ENCODE results near the gene RFX7. TPM values are rescaled to one million over a fixed set of nuclear protein-coding genes. Genes with fewer than 3 reads are reported as not detected.
"Not testable (repeated sequence)": the region's sequence is repeated elsewhere in the genome, so short reads cannot be mapped to it uniquely, and the experiment has no call there.

RFX7 gene
- total RNA-seq, 1 donor from 2014 or later: 7.3 TPM

- no peak overlapping the region for H3K9ac ChIP-seq (ENCODE audit: low read depth in 1 of 3, low read length in 3 of 3)
- H3K4me3 ChIP-seq (ENCODE audit: low read length in 3 of 3): no peak overlapping the region
- no peaks in the 10 kb centered on the region for H3K9me3 ChIP-seq (ENCODE audit: control insufficient read depth in 3 of 3, low read length in 3 of 3)
- no peak overlapping the region for H3K27ac ChIP-seq (ENCODE audit: low read depth, low read length)
- H3K27me3 ChIP-seq (ENCODE audit: control insufficient read depth in 3 of 3, insufficient read depth in 3 of 3, low read length in 3 of 3): no peaks in the 10 kb centered on the region
- peaks cover 0 to 8% (median 6%) of the 10 kb centered on the region in 3 donors for H3K4me1 ChIP-seq (ENCODE audit: control insufficient read depth in 3 of 3, insufficient read depth in 3 of 3, low read length in 3 of 3)
- H3K36me3 ChIP-seq (ENCODE audit: control insufficient read depth in 3 of 3, insufficient read depth in 3 of 3, low read length in 3 of 3): no peaks in the 10 kb centered on the region
Measured at GRCh38 chr15:56160966-56161365, 82.7 kb downstream of the RFX7 start.

DNA sequence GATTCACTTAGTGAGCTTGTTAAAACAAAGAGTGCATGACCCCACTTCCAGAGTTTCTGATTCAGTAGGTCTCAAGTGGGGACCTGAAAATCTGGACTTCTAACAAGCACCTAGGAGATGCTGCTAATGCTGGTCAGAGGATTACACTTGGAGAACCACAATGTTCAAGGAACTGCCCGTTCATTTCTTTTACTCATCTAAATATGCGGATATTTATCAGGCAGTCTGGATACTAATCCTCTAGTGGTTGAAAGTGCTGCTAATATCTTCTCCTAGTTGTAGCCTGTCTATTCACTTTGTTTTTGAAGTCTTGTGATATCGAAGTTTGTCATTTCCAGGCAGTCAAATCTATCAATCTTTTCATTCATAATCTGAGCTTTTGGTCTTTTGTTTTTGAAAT, 86.8 kb downstream of the RFX7 start:
- Histone ChIP-seq H3K9ac (ENCODE audit: low read depth in 1 of 3, low read length in 3 of 3) (no peak overlapping the region), H3K4me1 (ENCODE audit: control insufficient read depth in 3 of 3, insufficient read depth in 3 of 3, low read length in 3 of 3) (peaks cover 0 to 8% (median 0%) of the 10 kb centered on the region in 3 donors), H3K9me3 (ENCODE audit: control insufficient read depth in 3 of 3, low read length in 3 of 3) (no peaks in the 10 kb centered on the region), H3K4me3 (ENCODE audit: low read length in 3 of 3) (no peak overlapping the region), H3K27me3 (ENCODE audit: control insufficient read depth in 3 of 3, insufficient read depth in 3 of 3, low read length in 3 of 3) (no peaks in the 10 kb centered on the region), H3K27ac (ENCODE audit: low read depth, low read length) (no peak overlapping the region), H3K36me3 (ENCODE audit: control insufficient read depth in 3 of 3, insufficient read depth in 3 of 3, low read length in 3 of 3) (no peaks in the 10 kb centered on the region)

- not testable (repeated sequence) for H3K4me1 ChIP-seq (ENCODE audit: control insufficient read depth in 3 of 3, insufficient read depth in 3 of 3, low read length in 3 of 3); H3K9me3 ChIP-seq (ENCODE audit: control insufficient read depth in 3 of 3, low read length in 3 of 3); H3K27ac ChIP-seq (ENCODE audit: low read depth, low read length); H3K9ac ChIP-seq (ENCODE audit: low read depth in 1 of 3, low read length in 3 of 3); H3K4me3 ChIP-seq (ENCODE audit: low read length in 3 of 3); H3K27me3 ChIP-seq (ENCODE audit: control insufficient read depth in 3 of 3, insufficient read depth in 3 of 3, low read length in 3 of 3); H3K36me3 ChIP-seq (ENCODE audit: control insufficient read depth in 3 of 3, insufficient read depth in 3 of 3, low read length in 3 of 3)
Measured at GRCh38 chr15:56155278-56155677, 88.4 kb downstream of the RFX7 start.

- H3K36me3 ChIP-seq (ENCODE audit: control insufficient read depth in 3 of 3, insufficient read depth in 3 of 3, low read length in 3 of 3); H3K27ac ChIP-seq (ENCODE audit: low read depth, low read length); H3K4me1 ChIP-seq (ENCODE audit: control insufficient read depth in 3 of 3, insufficient read depth in 3 of 3, low read length in 3 of 3); H3K4me3 ChIP-seq (ENCODE audit: low read length in 3 of 3); H3K9me3 ChIP-seq (ENCODE audit: control insufficient read depth in 3 of 3, low read length in 3 of 3); H3K9ac ChIP-seq (ENCODE audit: low read depth in 1 of 3, low read length in 3 of 3); H3K27me3 ChIP-seq (ENCODE audit: control insufficient read depth in 3 of 3, insufficient read depth in 3 of 3, low read length in 3 of 3): not testable (repeated sequence)
Measured at GRCh38 chr15:56154768-56155167, 88.9 kb downstream of the RFX7 start.

DNA sequence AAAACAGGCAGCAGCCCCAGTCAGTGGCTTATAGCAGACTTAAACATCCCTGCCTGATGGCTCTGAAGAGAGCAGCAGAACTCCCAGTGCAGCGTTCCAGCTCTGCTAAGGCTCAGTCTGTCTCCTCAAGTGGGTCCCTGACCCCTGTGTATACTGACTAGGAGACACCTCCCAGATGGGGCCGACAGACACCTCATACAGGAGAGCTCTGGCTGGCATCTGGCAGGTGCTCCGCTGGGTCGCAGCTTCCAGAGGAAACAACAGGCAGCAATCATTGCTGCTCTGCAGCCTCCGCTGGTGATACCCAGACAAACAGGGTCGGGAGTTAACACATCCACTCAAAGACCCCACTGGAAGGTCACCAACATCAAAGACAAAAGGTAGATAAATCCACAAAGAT, 93.5 kb downstream of the RFX7 start:
- no peak overlapping the region for H3K9ac ChIP-seq (ENCODE audit: low read depth in 1 of 3, low read length in 3 of 3)
- no peaks in the 10 kb centered on the region for H3K27me3 ChIP-seq (ENCODE audit: control insufficient read depth in 3 of 3, insufficient read depth in 3 of 3, low read length in 3 of 3)
- H3K9me3 ChIP-seq (ENCODE audit: control insufficient read depth in 3 of 3, low read length in 3 of 3): no peaks in the 10 kb centered on the region
- H3K36me3 ChIP-seq (ENCODE audit: control insufficient read depth in 3 of 3, insufficient read depth in 3 of 3, low read length in 3 of 3): no peaks in the 10 kb centered on the region
- no peak overlapping the region for H3K4me3 ChIP-seq (ENCODE audit: low read length in 3 of 3)
- peaks cover 0 to 3% (median 0%) of the 10 kb centered on the region in 3 donors for H3K4me1 ChIP-seq (ENCODE audit: control insufficient read depth in 3 of 3, insufficient read depth in 3 of 3, low read length in 3 of 3)
- no peak overlapping the region for H3K27ac ChIP-seq (ENCODE audit: low read depth, low read length)

DNA sequence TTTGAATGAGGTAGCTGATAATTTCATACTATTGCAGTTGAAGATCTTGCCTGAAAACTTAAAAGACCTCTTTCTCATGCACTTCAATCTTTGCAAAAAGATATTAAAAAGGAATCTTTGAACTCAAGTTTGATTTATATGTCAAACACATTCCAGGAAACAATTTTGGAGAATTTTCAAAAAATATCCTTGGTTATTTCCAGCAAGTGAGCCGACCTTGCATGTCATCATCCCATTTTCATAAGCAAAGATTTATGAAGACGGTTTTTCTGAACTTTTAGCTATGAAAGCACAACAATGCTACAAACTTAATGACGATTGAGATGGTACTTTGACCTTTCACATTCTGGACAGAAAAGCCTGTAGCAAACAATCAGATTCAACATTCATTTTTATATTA, 95.6 kb downstream of the RFX7 start:
- Histone ChIP-seq H3K36me3 (ENCODE audit: control insufficient read depth in 3 of 3, insufficient read depth in 3 of 3, low read length in 3 of 3) (no peaks in the 10 kb centered on the region), H3K4me1 (ENCODE audit: control insufficient read depth in 3 of 3, insufficient read depth in 3 of 3, low read length in 3 of 3) (peaks cover 0 to 3% (median 0%) of the 10 kb centered on the region in 3 donors), H3K27ac (ENCODE audit: low read depth, low read length) (no peak overlapping the region), H3K27me3 (ENCODE audit: control insufficient read depth in 3 of 3, insufficient read depth in 3 of 3, low read length in 3 of 3) (no peaks in the 10 kb centered on the region), H3K9me3 (ENCODE audit: control insufficient read depth in 3 of 3, low read length in 3 of 3) (no peaks in the 10 kb centered on the region), H3K9ac (ENCODE audit: low read depth in 1 of 3, low read length in 3 of 3) (no peak overlapping the region), H3K4me3 (ENCODE audit: low read length in 3 of 3) (no peak overlapping the region)

DNA sequence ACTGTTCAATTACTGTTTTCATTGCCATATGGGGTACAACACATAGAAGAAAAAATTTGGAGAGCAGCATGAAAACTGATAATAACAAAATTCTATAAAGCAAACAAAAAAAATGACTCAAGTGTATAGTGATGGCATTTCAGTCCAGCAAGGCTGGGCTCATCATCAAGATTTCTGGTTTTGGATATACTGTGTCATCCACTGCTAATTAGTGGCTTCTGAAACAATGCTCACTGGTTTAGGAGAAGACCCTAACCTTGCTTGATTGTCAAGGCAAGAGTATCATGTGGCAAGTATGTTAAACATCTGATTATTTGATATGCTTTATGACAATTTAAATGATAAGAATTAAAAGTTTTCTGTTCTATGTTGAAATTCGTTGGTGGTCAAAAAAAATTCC, 96.9 kb downstream of the RFX7 start:
- Histone ChIP-seq H3K27ac (ENCODE audit: low read depth, low read length) (no peak overlapping the region), H3K27me3 (ENCODE audit: control insufficient read depth in 3 of 3, insufficient read depth in 3 of 3, low read length in 3 of 3) (no peaks in the 10 kb centered on the region), H3K4me3 (ENCODE audit: low read length in 3 of 3) (no peak overlapping the region), H3K9ac (ENCODE audit: low read depth in 1 of 3, low read length in 3 of 3) (no peak overlapping the region), H3K36me3 (ENCODE audit: control insufficient read depth in 3 of 3, insufficient read depth in 3 of 3, low read length in 3 of 3) (peaks cover 8 to 11% (median 8%) of the 10 kb centered on the region in 3 donors), H3K4me1 (ENCODE audit: control insufficient read depth in 3 of 3, insufficient read depth in 3 of 3, low read length in 3 of 3) (peaks cover 0 to 3% (median 0%) of the 10 kb centered on the region in 3 donors), H3K9me3 (ENCODE audit: control insufficient read depth in 3 of 3, low read length in 3 of 3) (no peaks in the 10 kb centered on the region)

- Histone ChIP-seq H3K9me3 (ENCODE audit: control insufficient read depth in 3 of 3, low read length in 3 of 3) (peaks cover 6 to 13% (median 7%) of the 10 kb centered on the region in 3 donors), H3K36me3 (ENCODE audit: control insufficient read depth in 3 of 3, insufficient read depth in 3 of 3, low read length in 3 of 3) (peaks cover 0 to 16% (median 5%) of the 10 kb centered on the region in 3 donors), H3K27ac (ENCODE audit: low read depth, low read length) (no peak overlapping the region)
Measured at GRCh38 chr15:56128081-56128480, 115.6 kb downstream of the RFX7 start.

DNA sequence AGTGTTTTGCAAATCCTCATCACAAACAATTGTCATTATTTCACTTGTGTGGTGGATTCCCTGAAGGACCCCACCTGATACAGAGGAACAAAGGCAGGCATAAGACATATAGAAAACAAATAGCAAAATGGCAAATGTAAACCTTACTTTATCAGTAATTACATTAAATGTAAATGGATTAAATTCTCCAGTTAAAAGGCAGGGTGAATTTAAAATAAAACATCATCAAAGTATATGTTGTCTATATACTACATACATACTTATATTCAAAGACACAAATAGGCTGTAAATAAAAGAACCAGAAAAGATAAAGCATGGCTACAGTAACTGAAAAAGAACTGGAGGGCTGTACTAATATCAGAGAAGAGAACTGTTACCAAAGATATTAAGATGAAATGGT, 117.3 kb downstream of the RFX7 start:
- Histone ChIP-seq H3K9ac (ENCODE audit: low read depth in 1 of 3, low read length in 3 of 3) (no peak overlapping the region), H3K36me3 (ENCODE audit: control insufficient read depth in 3 of 3, insufficient read depth in 3 of 3, low read length in 3 of 3) (peaks cover 2 to 22% (median 12%) of the 10 kb centered on the region in 3 donors), H3K27ac (ENCODE audit: low read depth, low read length) (no peak overlapping the region), H3K4me1 (ENCODE audit: control insufficient read depth in 3 of 3, insufficient read depth in 3 of 3, low read length in 3 of 3) (no peaks in the 10 kb centered on the region), H3K9me3 (ENCODE audit: control insufficient read depth in 3 of 3, low read length in 3 of 3) (peaks cover 6 to 13% (median 7%) of the 10 kb centered on the region in 3 donors), H3K27me3 (ENCODE audit: control insufficient read depth in 3 of 3, insufficient read depth in 3 of 3, low read length in 3 of 3) (no peaks in the 10 kb centered on the region), H3K4me3 (ENCODE audit: low read length in 3 of 3) (no peak overlapping the region)

More at GRCh38 chr15:56128081-56128480, 115.6 kb downstream of the RFX7 start:
- Histone ChIP-seq H3K4me1 (ENCODE audit: control insufficient read depth in 3 of 3, insufficient read depth in 3 of 3, low read length in 3 of 3) (no peaks in the 10 kb centered on the region), H3K9ac (ENCODE audit: low read depth in 1 of 3, low read length in 3 of 3) (no peak overlapping the region), H3K4me3 (ENCODE audit: low read length in 3 of 3) (no peak overlapping the region), H3K27me3 (ENCODE audit: control insufficient read depth in 3 of 3, insufficient read depth in 3 of 3, low read length in 3 of 3) (no peaks in the 10 kb centered on the region)

GRCh38 chr15:56124391-56124790, 119.3 kb downstream of the RFX7 start:
- H3K9ac ChIP-seq (ENCODE audit: low read depth in 1 of 3, low read length in 3 of 3): no peak overlapping the region
- H3K4me1 ChIP-seq (ENCODE audit: control insufficient read depth in 3 of 3, insufficient read depth in 3 of 3, low read length in 3 of 3): no peaks in the 10 kb centered on the region
- peaks cover 2 to 22% (median 12%) of the 10 kb centered on the region in 3 donors for H3K36me3 ChIP-seq (ENCODE audit: control insufficient read depth in 3 of 3, insufficient read depth in 3 of 3, low read length in 3 of 3)
- no peak overlapping the region for H3K27ac ChIP-seq (ENCODE audit: low read depth, low read length)
- no peaks in the 10 kb centered on the region for H3K27me3 ChIP-seq (ENCODE audit: control insufficient read depth in 3 of 3, insufficient read depth in 3 of 3, low read length in 3 of 3)
- no peak overlapping the region for H3K4me3 ChIP-seq (ENCODE audit: low read length in 3 of 3)
- peaks cover 6 to 16% (median 10%) of the 10 kb centered on the region in 3 donors for H3K9me3 ChIP-seq (ENCODE audit: control insufficient read depth in 3 of 3, low read length in 3 of 3)

- Histone ChIP-seq H3K27ac (ENCODE audit: low read depth, low read length) (no peak overlapping the region), H3K9ac (ENCODE audit: low read depth in 1 of 3, low read length in 3 of 3) (no peak overlapping the region), H3K27me3 (ENCODE audit: control insufficient read depth in 3 of 3, insufficient read depth in 3 of 3, low read length in 3 of 3) (no peaks in the 10 kb centered on the region), H3K36me3 (ENCODE audit: control insufficient read depth in 3 of 3, insufficient read depth in 3 of 3, low read length in 3 of 3) (no peaks in the 10 kb centered on the region), H3K4me1 (ENCODE audit: control insufficient read depth in 3 of 3, insufficient read depth in 3 of 3, low read length in 3 of 3) (peaks cover 4 to 19% (median 15%) of the 10 kb centered on the region in 3 donors), H3K4me3 (ENCODE audit: low read length in 3 of 3) (no peak overlapping the region), H3K9me3 (ENCODE audit: control insufficient read depth in 3 of 3, low read length in 3 of 3) (no peaks in the 10 kb centered on the region)
Measured at GRCh38 chr15:56105855-56106254, 137.8 kb downstream of the RFX7 start.
